ENCODE data around the gene ABI1. TPM values are rescaled to one million over a fixed set of nuclear protein-coding genes. Genes with fewer than 3 reads are reported as not detected.

Gene ABI1
- polyA plus RNA-seq, 2 of the 4 experiments (the other 2 are of a cell fraction): 35.8 to 67.6 TPM

DNA sequence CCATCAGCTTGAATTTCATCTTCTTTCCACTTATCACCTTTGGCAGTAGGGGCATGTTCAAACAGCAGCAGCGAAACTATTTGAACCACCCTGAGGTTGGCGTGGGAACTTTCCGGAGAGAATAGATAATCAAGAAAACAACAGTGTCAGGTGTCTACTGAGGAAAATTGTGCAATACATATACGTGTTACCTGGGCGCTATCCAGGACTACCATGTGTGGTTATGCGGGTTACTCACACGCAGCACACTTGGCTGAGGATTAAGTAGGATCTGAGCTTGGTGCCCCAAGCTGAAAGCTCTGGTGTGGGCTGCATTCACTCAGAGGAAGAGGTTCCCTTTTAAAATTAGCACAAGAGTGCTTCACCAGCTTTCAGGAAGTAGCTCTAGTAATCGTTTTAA, 8.8 kb upstream of the ABI1 start:
- Histone ChIP-seq H3K9me3 (no peaks in the 10 kb centered on the region), H3K4me1 (no peaks in the 10 kb centered on the region), H3K4me2 (no peak overlapping the region), H3K4me3 (no peak overlapping the region), H3K27ac (no peak overlapping the region)
- TF ChIP-seq RFX5 (IDR thresholded peaks at IDR 0.05): no peak
- TF ChIP-seq TP53 (CRISPR knock-in tag; IDR thresholded peaks at IDR 0.05): no peak
- no peak for TF ChIP-seq CHD4 (IDR thresholded peaks at IDR 0.05; ENCODE audit: borderline replicate concordance)
- TF ChIP-seq HES2 (IDR thresholded peaks at IDR 0.05): no peak
- TF ChIP-seq MYC (IDR thresholded peaks at IDR 0.05; ENCODE audit: borderline replicate concordance, low read length): no peak
- TF ChIP-seq EP300 (IDR thresholded peaks at IDR 0.05): no peak
- TF ChIP-seq BHLHE40 (IDR thresholded peaks at IDR 0.05; ENCODE audit: low read depth, low read length): no peak
- TF ChIP-seq NFE2L2 (conservative IDR thresholded peaks at IDR 0.05; ENCODE audit: low read length): no peak
- no peak for FAIRE-seq
- POLR2A ChIA-PET: no interaction called here
- ATAC-seq: no peak
- DNase-seq (ENCODE audit: low read depth in 1 of 2, low spot score in 1 of 2): no peak
- CTCF ChIA-PET: interaction anchor here (1.3 to 3.0 kb wide), 2 partner anchors 8 to 12 kb away, joined by 5 to 10 read pairs; partner anchors contain the start of gene ABI1
- 68% methylated on average over 8 of the region's 8 CpGs for WGBS (ENCODE audit: missing lambda C conversion rate)

DNA sequence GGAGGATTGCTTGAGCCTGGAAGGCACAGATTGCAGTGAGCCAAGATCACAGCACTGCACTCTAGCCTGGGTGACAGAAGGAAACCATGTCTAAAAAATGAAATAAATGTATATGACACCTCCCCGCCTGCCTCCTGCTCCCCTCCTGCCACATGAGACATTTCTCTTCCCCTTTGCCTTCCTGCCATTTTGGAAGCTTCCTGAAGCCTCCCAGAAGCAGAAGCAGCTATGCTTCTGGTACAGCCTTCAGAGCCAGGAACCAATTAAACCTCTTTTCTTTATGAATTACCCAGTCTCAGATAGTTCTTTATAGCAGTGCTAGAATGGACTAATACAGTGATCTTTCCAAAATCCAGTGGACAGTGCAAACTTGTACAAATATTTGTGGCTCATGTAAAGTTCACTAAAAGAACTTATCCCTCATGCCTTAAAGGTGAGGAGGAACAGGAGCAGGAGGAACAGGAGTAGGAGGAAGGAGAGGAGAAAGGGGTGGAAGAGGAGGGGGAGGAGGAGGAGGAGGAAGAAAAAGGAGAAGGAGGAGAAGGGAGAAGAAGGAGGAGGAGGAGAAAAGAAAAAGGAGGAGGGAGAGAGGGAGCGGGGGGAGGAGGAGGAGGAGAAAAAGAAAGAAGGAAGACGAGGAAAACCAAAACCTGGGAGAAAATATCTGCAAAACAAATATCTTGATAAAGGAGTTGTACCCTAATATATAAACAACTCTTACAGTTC, 2.8 kb upstream of the ABI1 start:
- DNase-seq (ENCODE audit: low read depth in 1 of 2, low spot score in 1 of 2) (no peak), FAIRE-seq (no peak), ATAC-seq (no peak)
- Histone ChIP-seq H3K9me3 (no peaks in the 10 kb centered on the region), H3K4me3 (no peak overlapping the region), H3K4me1 (peaks cover 6% of the 10 kb centered on the region), H3K27ac (no peak overlapping the region), H3K4me2 (no peak overlapping the region)
- ChIA-PET POLR2A (no interaction called here), CTCF (interaction anchor here (1.5 to 3.5 kb wide), 2 partner anchors 137 to 178 kb away, joined by 4 to 19 read pairs; no protein-coding TSS in a partner anchor)
- 61% methylated on average over 3 of the region's 3 CpGs for whole genome bisulfite sequencing (ENCODE audit: missing lambda C conversion rate)
- TF ChIP-seq GATA3 (IDR thresholded peaks at IDR 0.05; ENCODE audit: borderline replicate concordance): no peak

DNA sequence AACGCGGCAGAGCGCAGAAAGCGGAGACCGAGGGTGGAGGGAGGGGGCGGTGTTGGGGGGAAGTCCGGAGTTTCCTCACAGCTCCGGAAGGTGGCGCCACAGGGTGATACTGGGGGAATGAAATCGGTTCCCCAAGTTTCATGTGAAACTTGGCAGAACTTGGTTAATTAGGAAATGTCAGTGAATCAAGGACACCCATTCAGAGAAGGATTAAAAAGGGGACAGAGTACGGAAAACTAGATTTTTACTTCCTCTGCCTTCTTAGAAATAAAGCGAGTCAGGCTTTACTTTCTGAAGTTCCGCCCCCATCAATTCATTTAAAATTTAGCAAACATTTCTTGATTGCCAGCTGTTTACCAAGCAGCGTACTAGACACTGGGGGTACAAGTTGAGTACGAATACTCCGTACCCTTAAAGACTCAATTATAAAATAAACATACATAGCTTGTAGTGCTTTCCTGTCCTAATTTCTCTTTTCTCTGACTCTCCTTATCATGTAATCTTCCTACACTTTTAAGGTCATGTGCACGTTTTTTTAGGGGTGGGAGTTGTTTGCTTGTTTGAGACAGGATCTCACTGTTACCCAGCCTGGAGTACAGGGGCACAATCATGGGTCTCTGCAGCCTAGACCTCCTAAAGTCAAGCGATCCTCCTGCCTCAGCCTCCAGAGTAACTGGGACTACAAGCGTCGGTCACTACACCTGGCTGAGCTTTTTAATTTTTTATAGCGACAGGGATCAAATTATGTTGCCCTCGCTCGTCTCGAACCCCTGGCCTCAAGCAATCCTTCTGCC, 644 bp upstream of the ABI1 start:
- TF ChIP-seq RAD21 (conservative IDR thresholded peaks at IDR 0.05 in 1 of 2, IDR thresholded peaks at IDR 0.05 in 1 of 2): peak; percentile 31 to 54
- no peak for TF ChIP-seq EHMT2 (IDR thresholded peaks at IDR 0.05; ENCODE audit: low read depth)
- TF ChIP-seq, protein P1, sequence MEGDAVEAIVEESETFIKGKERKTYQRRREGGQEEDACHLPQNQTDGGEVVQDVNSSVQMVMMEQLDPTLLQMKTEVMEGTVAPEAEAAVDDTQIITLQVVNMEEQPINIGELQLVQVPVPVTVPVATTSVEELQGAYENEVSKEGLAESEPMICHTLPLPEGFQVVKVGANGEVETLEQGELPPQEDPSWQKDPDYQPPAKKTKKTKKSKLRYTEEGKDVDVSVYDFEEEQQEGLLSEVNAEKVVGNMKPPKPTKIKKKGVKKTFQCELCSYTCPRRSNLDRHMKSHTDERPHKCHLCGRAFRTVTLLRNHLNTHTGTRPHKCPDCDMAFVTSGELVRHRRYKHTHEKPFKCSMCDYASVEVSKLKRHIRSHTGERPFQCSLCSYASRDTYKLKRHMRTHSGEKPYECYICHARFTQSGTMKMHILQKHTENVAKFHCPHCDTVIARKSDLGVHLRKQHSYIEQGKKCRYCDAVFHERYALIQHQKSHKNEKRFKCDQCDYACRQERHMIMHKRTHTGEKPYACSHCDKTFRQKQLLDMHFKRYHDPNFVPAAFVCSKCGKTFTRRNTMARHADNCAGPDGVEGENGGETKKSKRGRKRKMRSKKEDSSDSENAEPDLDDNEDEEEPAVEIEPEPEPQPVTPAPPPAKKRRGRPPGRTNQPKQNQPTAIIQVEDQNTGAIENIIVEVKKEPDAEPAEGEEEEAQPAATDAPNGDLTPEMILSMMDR (IDR thresholded peaks at IDR 0.05): peak; percentile 83
- TF ChIP-seq SMC3 (IDR thresholded peaks at IDR 0.05): peak; percentile 64
- Histone ChIP-seq H3K27ac (peak overlapping the region; percentile 14 to 65; a peak in 5 of 6 replicates), H3K4me2 (peak overlapping the region; percentile 71), H3K4me1 (peaks cover 16% of the 10 kb centered on the region), H3K9me3 (no peaks in the 10 kb centered on the region), H3K4me3 (peak overlapping the region; percentile 31; the same call in 2 of the 3 replicates)
- CTCF ChIA-PET: interaction anchor here (0.7 to 3.5 kb wide), 22 partner anchors 8 to 179 kb away, joined by 3 to 19 read pairs (median 4); no protein-coding TSS in a partner anchor
- DNase-seq (ENCODE audit: low read depth in 1 of 2, low spot score in 1 of 2) (no peak), FAIRE-seq (no peak), ATAC-seq (no peak)
- WGBS (ENCODE audit: missing lambda C conversion rate): 24% methylated on average over 21 of the region's 24 CpGs
- POLR2A ChIA-PET: interaction anchor here (0.6 to 1.0 kb wide), 5 partner anchors 10 to 351 kb away, joined by 3 to 4 read pairs (median 3); no protein-coding TSS in a partner anchor

DNA sequence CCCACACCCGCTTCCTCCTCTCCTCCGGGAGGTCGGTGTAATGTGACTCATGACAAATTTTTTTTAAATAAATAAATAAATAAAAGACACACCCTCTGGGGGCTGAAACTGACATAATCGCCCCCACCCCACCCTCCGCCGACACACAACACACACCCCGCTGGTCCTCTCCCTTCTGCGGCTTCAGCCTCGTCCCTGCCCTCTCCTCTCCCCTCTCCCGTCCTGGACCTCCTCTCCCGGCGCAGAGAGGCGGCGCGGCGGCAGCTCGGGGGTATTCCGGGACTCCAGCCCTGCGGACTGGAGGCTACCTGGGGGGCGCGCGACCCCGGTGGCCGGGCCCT, 686 bp downstream of the ABI1 start:
- ChIA-PET POLR2A (no interaction called here), CTCF (interaction anchor here (0.8 to 3.5 kb wide), 6 partner anchors 14 to 134 kb away, joined by 3 to 19 read pairs (median 3); no protein-coding TSS in a partner anchor)
- H3K9me3 ChIP-seq: no peaks in the 10 kb centered on the region
- ATAC-seq: peak; percentile 63 to 75
- peak; percentile 33 to 67 for DNase-seq (ENCODE audit: low read depth in 1 of 2, low spot score in 1 of 2)
- peak overlapping the region; percentile 82 for H3K4me2 ChIP-seq
- WGBS (ENCODE audit: missing lambda C conversion rate): 2% methylated on average over 14 of the region's 24 CpGs
- no peak for FAIRE-seq
- H3K4me3 ChIP-seq: peak overlapping the region; percentile 96
- peak overlapping the region; percentile 74 to 94 for H3K27ac ChIP-seq
- H3K4me1 ChIP-seq: peaks cover 21% of the 10 kb centered on the region
- TF ChIP-seq FOSL2 (IDR thresholded peaks at IDR 0.05): no peak
- TF ChIP-seq FOSL2 (CRISPR knock-in tag; IDR thresholded peaks at IDR 0.05): peak; percentile 10; the same call in 1 of the 2 replicates
- TF ChIP-seq FOXS1 (CRISPR knock-in tag; IDR thresholded peaks at IDR 0.05): 0 out of 2 replicates have a peak, but pooled peaks have one; percentile 13
- no peak for TF ChIP-seq ZC3H11A (IDR thresholded peaks at IDR 0.05)

All from A549 (cell line).